HepG2 (cell line): ENCODE results near the gene LTK. TPM values are rescaled to one million over a fixed set of nuclear protein-coding genes. Genes with fewer than 3 reads are reported as not detected.

ENCODE experiments used
- ATAC-seq: fragments of 200-7000 bp; cut with Tn5 transposase; 3 replicates; pipeline ENCODE4 v1.9.1; 2020; ENCODE audit warnings: mild to moderate bottlenecking, moderate library complexity
- BruUV-seq: library from RNA; stranded (reverse); fragments of 400-500 nt; replicated peaks from 2 replicates; lab custom pipeline; 2021; lab: Mats Ljungman, UMichigan
- CTCF ChIA-PET: fragments of 300-600 bp; formaldehyde crosslinking; extraction: SDS; loops from one replicate; lab custom pipeline; 2021; ENCODE audit warnings: low total read pairs, inconsistent platforms, low intra/inter-chr PET ratio; lab: Yijun Ruan, JAX
- POLR2A ChIA-PET: fragments of 350-600 bp; sonication (Branson Sonifier 250); formaldehyde crosslinking; loops from one replicate; lab custom pipeline; 2020; ENCODE audit warnings: antibody characterized with exemption, inconsistent platforms; lab: Yijun Ruan, JAX
- DNase-seq: peaks from one replicate; pipeline ENCODE4 v3.0.0-alpha.2; 2015; ENCODE audit warnings: low spot score
- FAIRE-seq: peaks from 3 replicates; lab custom pipeline; 2011; peaks lifted over from hg19 to GRCh38; lab: Jason Lieb, UNC
- H2AFZ ChIP-seq: one replicate; pipeline ENCODE4 v1.6.1; 2011; ENCODE audit warnings: low read length, inconsistent platforms
- H3K27ac ChIP-seq: fragments of 300-600 bp; 3 replicates; pipeline ENCODE4 v1.8.0; 2011; ENCODE audit warnings: mixed run types, mild to moderate bottlenecking, mixed read lengths, low read length, inconsistent platforms; ENCODE audit not compliant: insufficient read depth; ENCODE audit errors: extremely low read length
- H3K27me3 ChIP-seq, 2 experiments: fragments of 200-600 bp in 1 of 2; 2 replicates in 1 of 2; 3 replicates in 1 of 2; pipeline versions ENCODE4 v1.6.0 to v1.8.0; 2011; ENCODE audit warnings: low read length in 2 of 2, mild to moderate bottlenecking in 2 of 2, moderate library complexity in 2 of 2, inconsistent platforms in 1 of 2; ENCODE audit not compliant: insufficient read depth in 2 of 2, control insufficient read depth in 1 of 2
- H3K36me3 ChIP-seq, 2 experiments: fragments of 200-600 bp in 1 of 2; replicated peaks in 1 of 2; 2 replicates in 1 of 2; 3 replicates in 1 of 2; pipeline versions ENCODE4 v1.5.1 to v1.8.0; 2011; ENCODE audit warnings: low read length in 2 of 2, inconsistent platforms in 1 of 2; ENCODE audit not compliant: insufficient read depth in 2 of 2, control insufficient read depth in 1 of 2
- H3K4me1 ChIP-seq: 2 replicates; pipeline ENCODE4 v1.5.1; 2012; ENCODE audit warnings: low read length, inconsistent platforms; ENCODE audit not compliant: insufficient read depth
- H3K4me2 ChIP-seq: 2 replicates; pipeline ENCODE4 v1.6.0; 2011; ENCODE audit warnings: low read depth, low read length, inconsistent platforms
- H3K4me3 ChIP-seq, 3 experiments: fragments of 200-600 bp in 1 of 3; sonication (generic), shearing (Covaris generic) in 1 of 3; replicated peaks in 1 of 3; 2 replicates each; pipeline ENCODE4 v1.5.1; 2011 to 2016; ENCODE audit warnings: low read length in 3 of 3, inconsistent platforms in 2 of 3, low read depth in 2 of 3, mild to moderate bottlenecking in 2 of 3, control low read depth in 1 of 3, mixed read lengths in 1 of 3; ENCODE audit not compliant: insufficient read depth in 1 of 3
- H3K79me2 ChIP-seq: one replicate; pipeline ENCODE4 v1.6.1; 2011; ENCODE audit warnings: low read length, inconsistent platforms; ENCODE audit not compliant: insufficient read depth
- H3K9ac ChIP-seq: 2 replicates; pipeline ENCODE4 v1.6.0; 2011; ENCODE audit warnings: mild to moderate bottlenecking, low read depth, low read length, inconsistent platforms; ENCODE audit not compliant: insufficient read depth
- H3K9me3 ChIP-seq: 2 replicates; pipeline ENCODE4 v1.5.1; 2012; ENCODE audit warnings: mild to moderate bottlenecking, low read length
- H4K20me1 ChIP-seq: 2 replicates; pipeline ENCODE4 v1.6.0; 2011; ENCODE audit warnings: inconsistent platforms, mild to moderate bottlenecking, low read length, moderate library complexity; ENCODE audit not compliant: insufficient read depth
- RARA ChIP-seq: IDR thresholded peaks from 2 replicates; pipeline ENCODE4 v1.6.1; 2016; ENCODE audit warnings: missing genetic modification reagents, missing compliant biosample characterization
- SMARCE1 ChIP-seq: fragments of 450-650 bp; IDR thresholded peaks from 2 replicates; pipeline ENCODE4 v1.6.1; 2017; ENCODE audit warnings: borderline replicate concordance
- TRAFD1 ChIP-seq: sonication (generic); formaldehyde crosslinking; IDR thresholded peaks from 2 replicates; pipeline ENCODE4 v1.5.1; 2020; ENCODE audit warnings: missing genetic modification reagents, mild to moderate bottlenecking, borderline replicate concordance
- ZNF24 ChIP-seq: fragments of 450-650 bp; IDR thresholded peaks from 2 replicates; pipeline ENCODE4 v1.6.1; 2017; ENCODE audit warnings: antibody characterized with exemption, mild to moderate bottlenecking
- ZNF337 ChIP-seq: sonication (generic); formaldehyde crosslinking; IDR thresholded peaks from 2 replicates; pipeline ENCODE4 v1.5.1; 2020; ENCODE audit warnings: missing genetic modification reagents, low read depth, mild to moderate bottlenecking, borderline replicate concordance
- ZNF567 ChIP-seq: sonication (generic); formaldehyde crosslinking; IDR thresholded peaks from 2 replicates; pipeline ENCODE4 v1.8.1; 2023; ENCODE audit warnings: mild to moderate bottlenecking, missing genetic modification reagents, borderline replicate concordance
- ZNF574 ChIP-seq: sonication (generic); formaldehyde crosslinking; IDR thresholded peaks from 2 replicates; pipeline ENCODE4 v1.4.0; 2020; ENCODE audit warnings: missing genetic modification reagents
- WGBS: methylation state at CpG from one replicate; pipeline ENCODE4 v1.1.6; 2017; ENCODE audit warnings: low lambda C conversion rate; 5-methylcytosine and 5-hydroxymethylcytosine counted together
- in situ Hi-C: cut with HindIII; loops from 2 replicates; pipeline ENCODE4 v1.10.0; 2017; ENCODE audit warnings: low pct_unique_long_range_greater_than_20kb; ENCODE audit not compliant: extremely low pct_ligation_motif_present
- intact Hi-C: fragments of 100-400 bp; cut with micrococcal nuclease; formaldehyde crosslinking; loops from one replicate; pipeline ENCODE4 v1.10.0; 2022; ENCODE audit not compliant: unreplicated experiment
- polyA plus RNA-seq, 8 experiments: library from polyadenylated mRNA; depleted of rRNA in 3 of 8; stranded (reverse) in 7 of 8; unstranded in 1 of 8; fragments of >200 nt; fragmentation: Illumina TruSeq in 4 of 8; extraction: Trizol in 4 of 8; gene quantifications; 2 replicates each; pipeline versions ENCODE4 v1.2.1 to v1.2.3, GENCODE V29; 2011 to 2016; ENCODE audit warnings: low read depth in 4 of 8, missing spikeins in 1 of 8, mixed read lengths in 1 of 8; ENCODE audit not compliant: insufficient read depth in 1 of 8
- total RNA-seq, 5 experiments: library from RNA; depleted of rRNA; stranded (reverse); fragments of >200 nt; fragmentation: Illumina TruSeq; extraction: Trizol; gene quantifications; 2 replicates each; pipeline ENCODE4 v1.2.3, GENCODE V29; 2016; ENCODE audit warnings: low read depth in 1 of 5

LTK gene
- total and polyA plus RNA-seq, 2 of the 13 experiments (the other 11 are each of a cell fraction or from before 2014, with no cell fraction given) = 0.01 TPM; not detected in 1

- TF ChIP-seq RARA (no peak), ZNF574 (CRISPR knock-in tag) (no peak), SMARCE1 (no peak), ZNF567 (no peak)
These were observed 31.0 kb upstream of the LTK start (continued) for GRCh38 chr15:41544650-41545015.

DNA sequence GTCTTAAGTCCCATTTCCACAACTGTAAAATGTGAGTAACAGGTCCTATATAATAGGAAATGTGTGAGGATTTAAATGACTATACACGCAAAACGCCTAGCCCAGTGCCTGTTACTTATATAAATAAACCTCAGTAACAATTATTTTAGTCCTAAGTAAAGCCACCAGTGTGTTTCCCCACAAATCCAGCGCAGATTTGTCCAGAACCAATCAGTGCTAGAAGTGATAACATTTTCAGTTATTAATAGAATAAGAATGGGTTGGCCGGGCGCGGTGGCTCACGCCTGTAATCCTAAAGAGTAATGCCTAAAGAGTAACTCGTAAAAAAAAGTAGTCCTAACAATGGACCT lies 29.9 kb upstream of the LTK start:
- in situ Hi-C loops = no loop called here
- ATAC-seq = no peak
- 0% methylated on average over 8 of the region's 8 CpGs for WGBS
- Histone ChIP-seq H3K4me2 (peak overlapping the region; percentile 83), H2AFZ (no peak overlapping the region), H3K27ac (peak overlapping the region; percentile 89), H4K20me1 (no peaks in the 10 kb centered on the region), H3K9me3 (no peaks in the 10 kb centered on the region), H3K9ac (peak overlapping the region; percentile 87), H3K79me2 (peaks cover 13% of the 10 kb centered on the region), H3K4me1 (peaks cover 36% of the 10 kb centered on the region), H3K27me3 (no peaks in the 10 kb centered on the region), H3K4me3 (peak overlapping the region; percentile 65 to 96 (median 85)), H3K36me3 (no peaks in the 10 kb centered on the region)
- 0 out of 2 replicates have a peak, but pooled peaks have one; percentile 7 for TF ChIP-seq TRAFD1 (CRISPR knock-in tag)
- TF ChIP-seq ZNF337 = peak; percentile 13; the same call in 1 of the 2 replicates
- no peak for TF ChIP-seq ZNF24
- BruUV-seq = no TSS peak
- ChIA-PET CTCF (no interaction called here), POLR2A (interaction anchor here (0.5 to 2.5 kb wide), 16 partner anchors 9 to 237 kb away, joined by 3 to 19 read pairs (median 4); partner anchors contain the start of genes ITPKA and TYRO3)
- no peak for DNase-seq
- no peak for FAIRE-seq
- intact Hi-C loops = loop anchor here (1.0 kb wide), 1 partner anchor 48 kb away; no protein-coding TSS in a partner anchor
